CD4-positive, alpha-beta T cell treated with Interleukin-17A for 4 hours (primary cell): Measurements from ENCODE around the gene ADD1.

Source experiments
- DNase-seq: peaks from one replicate; pipeline ENCODE4 v3.0.0-alpha.2; 2020; ENCODE audit warnings: mixed read lengths

ADD1 gene

DNA sequence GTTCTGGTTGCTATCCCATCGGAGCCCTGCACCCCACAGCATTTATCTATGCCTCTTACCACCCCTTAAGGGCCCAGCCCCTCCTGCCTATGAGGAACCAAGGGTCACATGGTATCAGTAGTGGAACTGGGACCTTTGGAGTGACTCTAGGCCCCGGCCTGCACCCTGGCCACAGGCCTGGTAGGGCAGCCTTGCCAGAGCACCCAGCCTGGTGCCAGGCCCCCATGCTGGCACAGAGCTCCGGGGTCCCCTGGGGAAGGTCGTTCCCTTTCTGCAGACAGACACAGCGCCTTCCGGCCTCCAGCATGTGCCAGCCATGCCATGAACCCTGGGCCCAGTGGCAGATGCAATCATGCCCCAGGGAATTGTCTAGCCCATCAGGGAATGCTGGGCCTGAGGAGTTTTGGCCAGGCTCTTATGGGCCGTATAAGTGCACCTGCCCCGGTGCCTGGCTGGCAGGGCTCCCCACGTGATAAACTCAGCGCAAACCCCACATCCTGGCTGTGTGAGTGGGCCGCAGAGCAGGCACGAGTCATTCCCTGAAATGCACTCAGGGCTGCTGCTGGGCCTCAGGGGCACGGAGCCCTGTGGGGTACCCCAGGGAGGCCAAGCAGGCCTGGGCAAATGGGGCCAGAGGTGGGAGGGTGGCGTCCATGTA lies 19.8 kb upstream of the ADD1 start:
- no peak for DNase-seq

DNA sequence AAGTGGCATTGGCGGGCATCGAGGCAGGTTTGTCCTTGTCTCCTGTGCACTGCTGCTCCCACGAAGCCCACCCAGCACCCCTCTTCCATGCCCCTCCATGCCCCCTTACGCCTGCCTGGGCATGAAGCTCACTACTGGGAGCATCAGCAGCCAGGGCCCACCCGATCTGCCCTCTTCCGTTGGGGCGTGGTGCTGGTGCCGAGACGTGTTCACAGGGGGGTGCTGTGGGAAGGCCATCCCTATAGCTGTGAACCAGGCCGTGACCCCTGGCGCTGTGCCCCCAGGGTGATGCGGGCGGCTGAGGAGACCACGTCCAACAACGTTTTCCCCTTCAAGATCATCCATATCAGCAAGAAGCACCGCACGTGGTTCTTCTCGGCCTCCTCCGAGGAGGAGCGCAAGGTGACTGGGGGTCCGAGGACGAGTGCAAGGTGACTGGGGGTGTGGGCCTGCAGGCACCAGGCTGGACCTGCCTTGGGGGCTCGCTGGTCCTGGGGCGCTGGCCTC lies 19.3 kb upstream of the ADD1 start:
- no peak for DNase-seq

DNA sequence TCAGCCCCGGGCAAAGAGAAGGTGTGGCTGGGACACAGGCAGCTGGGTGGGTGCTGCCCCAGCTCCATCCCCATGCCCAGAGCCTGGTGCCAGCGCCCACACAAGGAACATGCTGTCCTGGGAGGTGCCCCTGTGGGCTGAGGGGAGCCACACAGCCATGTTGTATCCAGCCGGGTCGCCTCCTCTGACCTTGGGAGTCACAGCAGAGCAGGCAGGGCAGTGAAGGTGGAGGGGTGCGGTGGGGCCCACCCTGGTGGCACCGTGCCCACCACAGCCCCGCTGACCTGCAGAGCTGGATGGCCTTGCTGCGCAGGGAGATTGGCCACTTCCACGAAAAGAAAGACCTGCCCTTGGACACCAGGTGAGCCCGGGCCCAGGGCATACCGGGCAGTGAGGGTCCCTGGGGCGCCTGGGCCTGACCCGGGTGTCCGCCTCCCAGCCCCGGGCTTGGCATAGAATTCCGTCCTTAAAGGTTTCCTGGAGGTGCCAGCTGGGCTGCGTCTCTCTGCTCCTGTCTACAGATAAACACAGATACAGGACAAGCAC lies 18.7 kb upstream of the ADD1 start:
- DNase-seq, result no peak

DNA sequence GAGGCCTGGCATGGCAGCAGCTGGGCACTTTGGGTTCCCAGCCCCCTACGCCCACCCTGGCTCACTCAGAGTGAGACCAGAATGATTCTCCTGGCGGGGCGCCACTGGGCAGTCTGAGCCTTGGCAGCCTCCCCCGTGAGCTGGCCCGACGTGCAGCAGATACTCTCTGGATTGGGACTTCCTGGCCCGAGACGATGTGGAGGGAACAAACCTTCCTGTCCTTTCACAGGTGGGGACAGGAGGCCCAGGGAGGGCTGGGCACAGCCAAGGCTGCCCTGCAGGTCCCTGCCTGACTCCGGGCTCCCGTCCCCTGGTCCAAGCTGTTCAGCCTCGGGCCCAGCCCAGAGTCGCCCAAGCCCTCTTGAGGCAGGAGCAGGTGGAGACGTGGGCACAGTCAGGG lies 17.9 kb upstream of the ADD1 start:
- no peak for DNase-seq

DNA sequence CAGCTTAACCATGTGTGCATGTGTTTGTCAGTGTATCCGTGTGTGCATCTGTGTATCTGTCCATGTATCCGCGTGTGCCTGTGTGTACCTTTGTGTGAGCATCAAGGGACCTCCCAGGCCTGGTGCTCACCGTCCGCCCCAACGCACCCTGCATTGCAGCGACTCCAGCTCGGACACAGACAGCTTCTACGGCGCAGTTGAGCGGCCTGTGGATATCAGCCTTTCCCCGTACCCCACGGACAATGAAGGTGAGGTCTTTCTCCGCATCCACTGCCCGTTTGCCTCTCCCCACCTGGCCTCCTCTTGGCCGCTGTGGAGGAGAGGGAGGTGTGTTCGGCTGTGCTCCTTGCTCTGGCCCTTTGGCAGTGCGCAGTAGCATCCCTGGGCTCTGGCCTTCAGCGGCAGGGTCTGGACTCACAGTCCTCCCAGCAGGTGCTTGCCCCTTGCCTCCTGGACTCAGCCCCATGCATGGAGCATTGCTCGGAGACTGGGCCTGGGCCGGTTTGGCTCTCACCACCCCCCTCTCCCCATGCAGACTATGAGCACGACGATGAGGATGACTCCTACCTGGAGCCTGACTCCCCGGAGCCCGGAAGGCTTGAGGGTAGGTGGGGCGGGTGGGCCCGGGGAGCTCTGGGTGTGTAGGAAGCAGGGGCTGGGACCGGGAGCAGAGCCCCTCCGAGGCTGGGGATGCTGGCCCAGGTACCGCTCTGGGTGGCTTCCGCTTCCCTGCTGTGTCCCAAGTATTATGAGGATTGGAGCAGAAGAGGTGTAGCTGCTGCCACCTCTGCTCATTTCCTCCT lies 16.4 kb upstream of the ADD1 start:
- no peak for DNase-seq

DNA sequence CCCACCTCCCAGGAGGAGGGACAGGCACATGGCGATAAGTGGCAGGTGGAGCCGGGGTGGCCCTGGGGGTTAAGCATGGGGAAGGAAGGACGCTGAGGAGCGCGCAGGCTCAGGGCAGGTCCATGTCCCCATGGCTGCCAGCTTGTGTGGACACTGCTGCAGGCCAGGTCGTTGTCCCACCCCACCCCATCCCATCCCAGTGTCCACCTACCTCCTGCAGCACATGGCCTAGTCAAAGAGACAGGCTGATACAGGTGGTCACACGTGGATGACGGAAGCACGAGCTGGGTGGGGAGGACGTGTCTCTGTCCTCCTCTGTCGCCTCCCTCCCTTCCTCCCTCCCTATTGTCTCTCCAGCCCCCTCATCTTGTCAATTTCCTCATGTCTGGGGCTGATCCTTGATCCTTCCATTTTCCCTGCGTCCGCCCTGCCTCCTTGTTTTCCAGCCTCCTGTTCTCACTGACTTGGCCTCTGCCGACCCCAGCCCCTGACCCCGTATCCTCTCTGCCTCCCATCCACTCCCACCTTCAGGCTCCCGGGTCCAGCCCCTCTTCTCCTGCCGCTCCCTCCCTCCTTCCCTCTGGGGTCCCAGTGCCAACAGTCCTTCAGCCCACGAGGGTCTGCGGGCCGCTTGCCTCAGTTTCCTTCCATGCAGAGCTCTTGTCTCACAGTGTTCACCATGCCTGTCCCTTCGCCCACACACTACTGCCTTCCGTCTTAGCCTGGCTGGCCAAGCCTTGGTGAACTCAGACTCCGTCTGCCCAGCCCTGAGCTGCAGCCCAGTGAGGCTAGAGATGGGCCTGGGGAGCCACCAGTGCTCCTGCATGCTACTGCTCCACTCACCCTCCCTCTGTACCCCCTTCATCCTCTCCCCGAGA lies 15.5 kb upstream of the ADD1 start:
- DNase-seq, result no peak

DNA sequence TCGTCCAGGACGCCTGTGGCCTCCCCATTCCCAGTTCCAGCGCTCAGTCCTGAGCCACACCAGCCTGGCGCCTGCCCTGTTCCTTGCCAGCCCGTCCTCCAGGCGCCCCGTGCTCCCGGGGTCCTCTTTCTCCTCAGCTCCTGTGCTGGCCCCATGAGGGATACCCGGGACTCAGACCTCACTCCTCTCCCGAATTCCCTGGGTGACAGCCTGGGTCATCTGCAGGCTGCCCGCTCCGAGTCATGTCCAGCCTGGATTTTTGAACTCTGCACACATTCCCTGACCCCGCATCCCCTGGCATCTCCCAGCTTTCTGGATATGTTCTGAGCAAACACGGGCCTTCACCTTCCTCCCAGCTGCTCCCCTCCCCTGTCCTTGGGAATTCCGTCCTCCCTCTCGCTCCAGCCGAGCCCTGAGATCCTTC lies 14.9 kb upstream of the ADD1 start:
- DNase-seq, result no peak

DNA sequence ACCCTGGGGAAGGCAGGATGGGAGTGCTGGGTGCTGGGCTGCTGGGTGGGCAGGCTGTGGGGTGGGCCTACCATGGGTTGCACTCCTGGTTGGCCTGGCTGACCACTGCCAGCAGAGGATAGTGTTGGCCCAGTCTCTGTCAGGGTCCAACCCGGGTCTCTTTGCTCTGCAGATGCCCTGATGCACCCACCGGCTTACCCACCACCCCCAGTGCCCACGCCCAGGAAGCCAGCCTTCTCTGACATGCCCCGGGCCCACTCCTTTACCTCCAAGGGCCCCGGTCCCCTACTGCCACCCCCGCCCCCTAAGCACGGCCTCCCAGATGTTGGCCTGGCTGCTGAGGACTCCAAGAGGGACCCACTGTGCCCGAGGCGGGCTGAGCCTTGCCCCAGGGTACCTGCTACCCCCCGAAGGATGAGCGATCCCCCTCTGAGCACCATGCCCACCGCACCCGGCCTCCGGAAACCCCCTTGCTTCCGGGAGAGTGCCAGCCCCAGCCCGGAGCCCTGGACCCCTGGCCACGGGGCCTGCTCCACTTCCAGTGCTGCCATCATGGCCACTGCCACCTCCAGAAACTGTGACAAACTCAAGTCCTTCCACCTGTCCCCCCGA lies 14.2 kb upstream of the ADD1 start:
- DNase-seq, result no peak

DNA sequence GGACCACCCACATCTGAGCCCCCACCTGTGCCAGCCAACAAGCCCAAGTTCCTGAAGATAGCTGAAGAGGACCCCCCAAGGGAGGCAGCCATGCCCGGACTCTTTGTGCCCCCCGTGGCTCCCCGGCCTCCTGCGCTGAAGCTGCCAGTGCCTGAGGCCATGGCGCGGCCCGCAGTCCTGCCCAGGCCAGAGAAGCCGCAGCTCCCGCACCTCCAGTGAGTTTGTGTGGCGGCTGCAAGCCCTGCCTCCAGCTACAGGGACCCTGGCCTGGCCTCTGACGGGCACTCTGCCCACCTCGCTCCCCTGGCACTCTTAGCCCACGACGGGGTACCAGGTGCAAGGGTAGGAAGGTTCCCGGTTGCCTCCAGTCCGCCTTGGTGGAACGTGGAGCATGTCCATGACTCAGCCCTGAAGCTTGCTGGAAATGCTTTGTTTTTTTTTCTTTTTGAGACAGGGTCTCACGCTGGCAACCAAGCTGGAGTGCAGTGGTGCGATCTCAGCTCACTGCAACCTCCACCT lies 13.7 kb upstream of the ADD1 start:
- no peak for DNase-seq

DNA sequence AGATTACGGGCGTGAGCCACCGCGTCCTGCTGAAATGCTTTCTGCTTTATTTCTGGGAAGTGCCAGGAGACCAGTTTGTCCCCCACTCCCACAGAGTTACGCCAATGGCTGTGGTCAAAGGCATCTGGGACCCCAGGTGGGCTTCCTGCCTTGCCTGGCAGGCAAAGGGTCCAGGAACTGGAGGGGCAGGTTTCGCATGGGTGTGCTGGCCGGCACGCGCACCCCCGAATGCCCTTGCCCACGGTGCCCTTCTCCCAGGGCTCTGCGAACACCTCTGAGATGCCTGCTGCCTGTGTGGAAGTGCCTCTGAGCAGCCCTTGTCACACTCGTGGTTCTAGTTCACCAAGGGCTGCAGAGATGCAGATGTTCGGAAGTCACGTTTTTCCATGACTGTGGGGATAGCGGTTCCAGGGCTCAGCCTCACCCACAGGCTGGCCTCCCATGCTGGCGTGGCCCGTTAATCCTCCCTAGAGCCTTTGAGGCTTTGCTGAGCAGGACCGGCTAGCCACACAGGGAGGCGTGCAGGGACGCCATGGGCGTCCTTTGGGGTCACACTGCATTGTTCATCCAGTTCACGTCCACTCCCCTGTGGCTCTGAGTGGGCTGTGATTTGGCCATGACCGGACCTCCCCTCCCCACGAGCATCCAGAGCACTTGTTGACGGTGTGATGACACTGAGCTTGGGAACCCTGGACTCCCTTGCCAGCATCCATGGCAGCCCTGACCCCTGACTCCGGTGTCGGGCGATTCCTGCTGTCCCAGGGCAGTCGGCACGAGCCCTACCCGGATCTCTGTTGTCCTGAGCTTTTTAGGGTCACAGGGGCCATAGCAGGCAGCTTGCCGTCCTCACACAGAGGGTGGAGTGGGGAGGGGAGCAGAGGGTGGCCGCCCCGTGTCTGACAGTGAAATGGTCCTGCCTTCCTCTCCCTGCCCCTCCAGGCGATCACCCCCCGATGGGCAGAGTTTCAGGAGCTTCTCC lies 12.7 kb upstream of the ADD1 start:
- no peak for DNase-seq

DNA sequence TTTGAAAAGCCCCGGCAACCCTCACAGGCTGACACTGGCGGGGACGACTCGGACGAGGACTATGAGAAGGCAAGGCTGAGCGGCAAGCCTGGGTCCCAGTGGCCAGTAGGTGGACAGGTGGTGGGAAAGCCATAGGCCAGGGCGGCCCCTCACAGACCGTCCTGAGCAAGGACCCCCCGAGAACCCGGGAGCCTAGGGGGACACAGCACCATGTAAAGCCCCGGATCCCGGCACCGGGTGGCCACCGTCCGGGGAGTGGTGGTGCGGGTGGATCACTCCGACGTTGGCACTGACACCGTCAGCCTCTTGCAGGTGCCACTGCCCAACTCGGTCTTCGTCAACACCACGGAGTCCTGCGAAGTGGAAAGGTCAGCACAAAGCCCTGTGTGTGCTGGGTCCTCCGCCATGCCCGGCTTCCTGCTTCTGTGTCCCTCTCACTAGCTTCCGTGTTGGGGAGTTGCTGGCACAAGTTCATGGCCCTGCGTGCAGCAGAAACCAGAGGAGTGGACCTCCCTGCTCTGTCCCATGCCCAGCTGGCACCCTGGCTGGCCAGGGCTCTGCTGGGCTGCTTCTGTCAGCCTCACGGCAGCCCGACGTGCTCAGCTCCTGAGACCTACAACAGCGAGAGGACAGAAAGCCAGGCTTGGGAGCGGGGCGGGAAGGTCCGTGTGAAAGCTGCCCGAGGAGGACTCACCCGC lies 11.9 kb upstream of the ADD1 start:
- DNase-seq, result no peak

DNA sequence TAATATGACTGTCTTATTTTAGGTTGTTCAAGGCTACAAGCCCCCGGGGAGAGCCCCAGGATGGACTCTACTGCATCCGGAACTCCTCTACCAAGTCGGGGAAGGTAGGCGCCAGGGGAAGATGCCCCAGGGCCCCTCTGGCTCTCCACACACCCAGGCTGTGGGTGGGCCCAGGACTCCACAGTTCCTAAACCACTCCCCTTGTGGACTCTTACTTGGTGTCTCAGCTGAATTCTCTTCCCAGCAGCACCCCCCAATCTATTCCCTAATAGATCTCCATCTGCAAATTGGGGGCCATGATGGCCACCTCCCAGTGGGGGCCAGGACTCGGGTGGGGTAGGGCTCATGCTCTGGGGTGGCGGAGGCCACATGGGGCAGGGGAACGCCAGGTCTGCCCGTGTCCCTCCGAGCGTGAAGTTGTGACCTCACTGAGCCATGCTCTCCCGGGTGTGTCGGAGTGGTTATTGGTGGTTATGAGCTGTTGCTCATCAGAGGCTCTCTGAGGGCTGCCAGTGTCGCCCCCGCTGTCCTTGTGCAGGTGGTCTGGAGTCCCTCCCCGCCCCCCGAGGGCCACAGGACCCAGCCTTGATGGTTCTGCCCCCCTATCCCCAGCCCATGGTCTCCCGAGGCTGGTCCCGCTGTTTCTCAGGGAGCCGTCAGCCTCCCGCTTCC lies 11.2 kb upstream of the ADD1 start:
- DNase-seq, result no peak

DNA sequence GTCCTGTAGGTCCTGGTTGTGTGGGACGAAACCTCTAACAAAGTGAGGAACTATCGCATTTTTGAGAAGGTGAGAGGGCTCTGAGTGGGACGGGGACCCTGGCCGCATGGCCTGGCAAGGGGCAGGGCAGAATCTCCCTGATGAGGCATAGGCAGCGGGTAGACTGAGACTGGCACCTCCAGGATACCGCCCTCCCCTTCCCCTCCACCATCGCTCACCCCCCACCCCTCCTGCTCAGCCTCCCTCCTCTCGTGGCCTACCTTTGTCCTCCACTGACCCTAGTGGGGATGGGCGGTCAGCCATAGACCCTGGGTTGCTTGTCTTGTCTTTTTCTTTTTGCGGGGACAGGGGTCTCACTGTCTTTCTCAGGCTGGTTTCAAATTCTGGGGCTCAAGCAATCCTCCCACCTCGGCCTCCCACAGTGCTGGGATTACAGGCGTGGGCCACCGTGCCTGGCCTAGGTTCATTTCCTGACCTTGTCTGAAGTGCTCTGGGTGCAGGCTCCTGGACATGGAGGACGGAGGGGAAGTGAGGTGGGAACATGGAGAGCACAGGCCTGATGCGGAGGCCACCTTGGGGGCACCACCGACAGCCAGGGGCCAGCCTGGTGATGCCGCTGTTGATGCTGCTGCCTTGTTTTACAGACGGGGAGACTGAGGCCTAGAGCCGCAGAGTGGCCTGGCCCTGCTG lies 10.5 kb upstream of the ADD1 start:
- DNase-seq, result no peak

DNA sequence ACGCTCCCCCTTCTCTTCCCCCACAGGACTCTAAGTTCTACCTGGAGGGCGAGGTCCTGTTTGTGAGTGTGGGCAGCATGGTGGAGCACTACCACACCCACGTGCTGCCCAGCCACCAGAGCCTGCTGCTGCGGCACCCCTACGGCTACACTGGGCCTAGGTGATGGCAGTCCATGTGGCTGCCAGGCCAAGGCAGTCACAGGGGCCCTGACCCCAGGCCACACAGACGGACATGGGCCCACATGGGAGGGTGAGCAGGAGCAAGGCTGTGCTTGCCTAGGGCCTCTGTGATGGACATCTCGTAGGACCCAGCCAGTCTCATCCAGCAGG lies 10.0 kb upstream of the ADD1 start:
- no peak for DNase-seq

DNA sequence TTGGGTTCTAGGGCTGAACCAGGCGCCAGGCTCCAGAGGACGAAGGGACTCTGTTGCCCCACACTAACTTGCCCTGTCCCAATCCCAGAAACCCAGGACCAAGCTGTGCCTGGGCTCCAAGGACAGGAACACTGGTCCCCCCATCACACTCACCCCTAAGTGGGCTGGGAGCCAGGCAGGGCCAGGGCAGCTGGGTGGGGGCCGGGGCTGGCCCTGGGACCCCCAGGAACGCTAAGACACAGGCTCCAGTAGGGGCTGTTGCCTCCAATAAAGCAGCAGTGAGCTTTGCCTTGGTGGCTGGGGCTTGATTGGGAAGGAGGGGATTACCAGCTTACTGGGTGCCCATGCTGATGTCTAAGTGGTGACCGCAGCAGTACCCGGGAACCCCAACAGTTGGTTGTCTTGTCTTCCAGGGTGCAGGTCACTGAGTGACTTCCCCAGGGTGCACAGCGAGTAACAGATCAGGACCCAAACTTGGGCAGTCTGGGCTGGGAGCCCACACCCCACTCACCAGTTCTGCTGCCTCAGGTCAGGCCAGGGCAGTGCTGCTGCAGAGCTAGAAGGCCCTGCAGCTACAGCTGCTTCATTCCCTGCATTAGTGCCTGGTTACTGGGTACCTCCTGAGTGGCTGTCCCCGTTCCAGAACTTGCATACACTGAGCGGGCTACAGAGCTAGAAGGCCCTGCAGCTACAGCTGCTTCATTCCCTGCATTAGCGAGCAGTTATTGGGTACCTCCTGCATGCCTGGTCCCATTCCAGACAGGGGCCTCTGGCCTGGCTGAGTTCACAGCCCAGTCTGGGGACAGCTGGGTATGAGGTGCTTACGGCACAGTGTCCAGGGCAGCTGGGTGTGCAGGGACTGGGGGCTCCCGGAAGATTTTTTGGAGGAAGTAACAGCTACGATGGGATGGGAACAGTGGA lies 9.4 kb upstream of the ADD1 start:
- DNase-seq, result no peak

DNA sequence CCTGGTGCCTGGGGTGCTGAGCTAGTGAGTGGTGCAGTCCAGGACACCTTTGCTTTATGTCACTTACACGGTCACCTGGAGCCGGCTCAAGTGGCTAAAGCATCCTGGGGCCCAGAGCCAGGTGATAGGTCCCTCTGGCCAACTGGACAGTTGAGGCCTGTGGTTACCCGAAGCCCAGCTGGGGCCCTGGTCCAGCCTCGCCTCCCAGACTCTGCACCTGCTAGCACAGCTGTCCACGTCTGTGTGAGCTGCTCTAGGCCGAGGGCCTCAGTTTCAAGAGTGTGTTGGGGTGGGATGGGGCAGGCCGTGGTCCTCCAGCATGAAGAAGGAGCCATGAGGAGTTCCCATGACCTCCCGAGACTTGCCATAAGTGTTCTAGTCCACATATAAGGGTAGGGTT lies 7.7 kb upstream of the ADD1 start:
- DNase-seq, result no peak

DNA sequence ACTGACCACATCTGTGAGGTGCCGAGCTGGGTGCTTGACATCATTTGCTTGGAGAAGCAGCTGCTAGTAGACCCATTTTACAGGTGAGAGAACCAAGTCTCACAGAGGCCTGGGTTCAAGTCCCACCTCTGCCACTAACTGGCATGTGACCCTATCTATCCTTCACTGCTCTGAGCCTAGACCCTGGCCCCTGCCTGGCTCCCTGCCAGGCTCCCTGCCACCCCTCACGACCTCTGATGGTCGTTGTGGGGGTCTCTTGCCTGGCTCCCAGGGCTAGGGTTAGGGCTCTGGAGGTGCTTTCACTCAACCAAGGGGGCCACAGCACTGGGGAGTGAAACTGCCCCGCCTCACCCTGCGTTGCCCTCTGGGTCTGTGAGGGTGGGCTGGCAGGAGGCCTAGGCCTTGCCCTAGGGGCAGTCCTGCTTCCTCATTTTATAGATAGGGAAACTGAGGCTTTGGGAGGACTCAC lies 7.2 kb upstream of the ADD1 start:
- DNase-seq, result no peak
